ENCODE results near the gene CER1. TPM values are rescaled to one million over a fixed set of nuclear protein-coding genes. Genes with fewer than 3 reads are reported as not detected.

The CER1 gene
- total and polyA plus RNA-seq, 10 of the 15 experiments (the other 5 are each of a cell fraction or from before 2014, with no cell fraction given) = not detected

DNA sequence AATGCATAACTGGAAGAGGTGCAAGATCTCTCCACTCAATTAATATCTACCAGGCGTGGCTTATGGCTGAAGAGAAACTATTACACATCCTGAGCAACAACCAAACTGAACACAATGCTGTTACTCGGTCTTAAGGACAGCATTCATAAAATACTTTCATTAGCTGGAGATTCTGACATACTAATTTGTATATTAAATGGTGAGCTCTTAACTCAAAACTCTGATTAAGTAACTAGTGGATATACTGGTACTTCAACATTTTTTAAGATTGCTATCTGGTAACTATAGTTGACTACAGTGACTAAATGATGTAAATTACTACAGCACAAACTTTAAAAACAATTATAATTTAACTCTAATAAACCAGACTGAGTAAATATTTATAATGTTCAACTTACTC lies 45.1 kb downstream of the CER1 start:
- H3K9me3 ChIP-seq (replicated peaks; ENCODE audit: control insufficient read depth, insufficient read depth, low read length) = no peaks in the 10 kb centered on the region
- WGBS (ENCODE audit: insufficient coverage, insufficient replicate concordance, low lambda C conversion rate, missing lambda C conversion rate) = 98% methylated on average over 2 of the region's 2 CpGs
- ChIA-PET SMC1A (ENCODE audit: uncharacterized antibody, unreplicated experiment) (interaction anchor here (0.9 to 3.9 kb wide), 5 partner anchors 10 to 145 kb away, joined by 3 to 25 read pairs (median 3); no protein-coding TSS in a partner anchor), POLR2A (interaction anchor here (0.8 kb wide), 1 partner anchor 14 kb away, joined by 4 read pairs; no protein-coding TSS in a partner anchor), RAD21 (ENCODE audit: unreplicated experiment) (interaction anchor here (1.1 kb wide), 1 partner anchor 16 kb away, joined by 3 read pairs; no protein-coding TSS in a partner anchor), CTCF (interaction anchor here (1.1 to 2.4 kb wide), 3 partner anchors 12 to 25 kb away, joined by 3 to 15 read pairs (median 7); no protein-coding TSS in a partner anchor)
- ATAC-seq (no peak), FAIRE-seq (no peak), DNase-seq (ENCODE audit: low read depth, low spot score) (no peak)
- H2AFZ ChIP-seq (ENCODE audit: control insufficient read depth, low read depth, low read length) = no peak overlapping the region
- no peaks in the 10 kb centered on the region for H4K20me1 ChIP-seq (ENCODE audit: control insufficient read depth, insufficient read depth)
- no peaks in the 10 kb centered on the region for H3K27me3 ChIP-seq (replicated peaks in 1 of 2; ENCODE audit: control insufficient read depth in 2 of 2, insufficient read depth in 2 of 2, low read length in 1 of 2)
- no TSS peak for BruUV-seq (replicated peaks)
- H3K79me2 ChIP-seq (ENCODE audit: control insufficient read depth, insufficient read depth, low read length) = peaks cover 3% of the 10 kb centered on the region; the same call in 1 of the 2 replicates
- no peaks in the 10 kb centered on the region for H3K4me1 ChIP-seq (ENCODE audit: control insufficient read depth, insufficient read depth, low read length)
- H3K36me3 ChIP-seq (ENCODE audit: control insufficient read depth in 2 of 2, insufficient read depth in 2 of 2, low read length in 1 of 2) = peaks cover 0 to 12% of the 10 kb centered on the region in 2 experiments; a peak in 1 of 4 replicates
- intact Hi-C loops (cut with micrococcal nuclease; ENCODE audit: unreplicated experiment) = no loop called here
- H3K4me2 ChIP-seq (ENCODE audit: control insufficient read depth, insufficient read depth) = no peak overlapping the region
- in situ Hi-C loops (cut with MboI) = no loop called here
- H3K27ac ChIP-seq (ENCODE audit: control insufficient read depth, insufficient read depth) = no peak overlapping the region
- H3K9ac ChIP-seq (ENCODE audit: control insufficient read depth, insufficient read depth, low read length) = no peak overlapping the region
- no peak overlapping the region for H3K4me3 ChIP-seq
- TF ChIP-seq BHLHE40 (IDR thresholded peaks at IDR 0.05; ENCODE audit: borderline replicate concordance in 1 of 2, low read depth in 2 of 2, low read length in 1 of 2) (no peak), NRF1 (conservative IDR thresholded peaks at IDR 0.05; ENCODE audit: low read depth, low read length) (no peak), NFIC (IDR thresholded peaks at IDR 0.05; ENCODE audit: low read depth, low read length) (no peak), PAX5 (IDR thresholded peaks at IDR 0.05; ENCODE audit: borderline replicate concordance, low read depth, low read length) (no peak), FOXM1 (IDR thresholded peaks at IDR 0.05; ENCODE audit: low read depth, low read length) (no peak), ZNF217 (IDR thresholded peaks at IDR 0.05) (no peak), POLR2AphosphoS5 (IDR thresholded peaks at IDR 0.05; ENCODE audit: low read length) (no peak), GABPA (IDR thresholded peaks at IDR 0.05; ENCODE audit: low read depth) (no peak), SUZ12 (IDR thresholded peaks at IDR 0.05; ENCODE audit: unreplicated experiment) (no peak), PAX8 (IDR thresholded peaks at IDR 0.05) (no peak), EP300 (IDR thresholded peaks at IDR 0.05; ENCODE audit: borderline replicate concordance in 1 of 2, control insufficient read depth in 1 of 2, low read depth in 2 of 2, low read length in 2 of 2) (no peak), BCL11A (IDR thresholded peaks at IDR 0.05; ENCODE audit: low read depth, low read length) (no peak), ZNF207 (IDR thresholded peaks at IDR 0.05; ENCODE audit: borderline replicate concordance) (no peak), POU2F2 (IDR thresholded peaks at IDR 0.05; ENCODE audit: borderline replicate concordance, low read depth, low read length) (no peak), CHD4 (IDR thresholded peaks at IDR 0.05) (no peak), NBN (IDR thresholded peaks at IDR 0.05) (no peak)
- TF ChIP-seq, protein P1, sequence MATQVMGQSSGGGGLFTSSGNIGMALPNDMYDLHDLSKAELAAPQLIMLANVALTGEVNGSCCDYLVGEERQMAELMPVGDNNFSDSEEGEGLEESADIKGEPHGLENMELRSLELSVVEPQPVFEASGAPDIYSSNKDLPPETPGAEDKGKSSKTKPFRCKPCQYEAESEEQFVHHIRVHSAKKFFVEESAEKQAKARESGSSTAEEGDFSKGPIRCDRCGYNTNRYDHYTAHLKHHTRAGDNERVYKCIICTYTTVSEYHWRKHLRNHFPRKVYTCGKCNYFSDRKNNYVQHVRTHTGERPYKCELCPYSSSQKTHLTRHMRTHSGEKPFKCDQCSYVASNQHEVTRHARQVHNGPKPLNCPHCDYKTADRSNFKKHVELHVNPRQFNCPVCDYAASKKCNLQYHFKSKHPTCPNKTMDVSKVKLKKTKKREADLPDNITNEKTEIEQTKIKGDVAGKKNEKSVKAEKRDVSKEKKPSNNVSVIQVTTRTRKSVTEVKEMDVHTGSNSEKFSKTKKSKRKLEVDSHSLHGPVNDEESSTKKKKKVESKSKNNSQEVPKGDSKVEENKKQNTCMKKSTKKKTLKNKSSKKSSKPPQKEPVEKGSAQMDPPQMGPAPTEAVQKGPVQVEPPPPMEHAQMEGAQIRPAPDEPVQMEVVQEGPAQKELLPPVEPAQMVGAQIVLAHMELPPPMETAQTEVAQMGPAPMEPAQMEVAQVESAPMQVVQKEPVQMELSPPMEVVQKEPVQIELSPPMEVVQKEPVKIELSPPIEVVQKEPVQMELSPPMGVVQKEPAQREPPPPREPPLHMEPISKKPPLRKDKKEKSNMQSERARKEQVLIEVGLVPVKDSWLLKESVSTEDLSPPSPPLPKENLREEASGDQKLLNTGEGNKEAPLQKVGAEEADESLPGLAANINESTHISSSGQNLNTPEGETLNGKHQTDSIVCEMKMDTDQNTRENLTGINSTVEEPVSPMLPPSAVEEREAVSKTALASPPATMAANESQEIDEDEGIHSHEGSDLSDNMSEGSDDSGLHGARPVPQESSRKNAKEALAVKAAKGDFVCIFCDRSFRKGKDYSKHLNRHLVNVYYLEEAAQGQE (IDR thresholded peaks at IDR 0.05; ENCODE audit: low read depth, low read length) = no peak
- TF ChIP-seq, protein P2, sequence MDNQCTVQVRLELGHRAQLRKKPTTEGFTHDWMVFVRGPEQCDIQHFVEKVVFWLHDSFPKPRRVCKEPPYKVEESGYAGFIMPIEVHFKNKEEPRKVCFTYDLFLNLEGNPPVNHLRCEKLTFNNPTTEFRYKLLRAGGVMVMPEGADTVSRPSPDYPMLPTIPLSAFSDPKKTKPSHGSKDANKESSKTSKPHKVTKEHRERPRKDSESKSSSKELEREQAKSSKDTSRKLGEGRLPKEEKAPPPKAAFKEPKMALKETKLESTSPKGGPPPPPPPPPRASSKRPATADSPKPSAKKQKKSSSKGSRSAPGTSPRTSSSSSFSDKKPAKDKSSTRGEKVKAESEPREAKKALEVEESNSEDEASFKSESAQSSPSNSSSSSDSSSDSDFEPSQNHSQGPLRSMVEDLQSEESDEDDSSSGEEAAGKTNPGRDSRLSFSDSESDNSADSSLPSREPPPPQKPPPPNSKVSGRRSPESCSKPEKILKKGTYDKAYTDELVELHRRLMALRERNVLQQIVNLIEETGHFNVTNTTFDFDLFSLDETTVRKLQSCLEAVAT (IDR thresholded peaks at IDR 0.05) = no peak
- TF ChIP-seq, protein P3, sequence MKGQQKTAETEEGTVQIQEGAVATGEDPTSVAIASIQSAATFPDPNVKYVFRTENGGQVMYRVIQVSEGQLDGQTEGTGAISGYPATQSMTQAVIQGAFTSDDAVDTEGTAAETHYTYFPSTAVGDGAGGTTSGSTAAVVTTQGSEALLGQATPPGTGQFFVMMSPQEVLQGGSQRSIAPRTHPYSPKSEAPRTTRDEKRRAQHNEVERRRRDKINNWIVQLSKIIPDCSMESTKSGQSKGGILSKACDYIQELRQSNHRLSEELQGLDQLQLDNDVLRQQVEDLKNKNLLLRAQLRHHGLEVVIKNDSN (IDR thresholded peaks at IDR 0.05; ENCODE audit: borderline replicate concordance, extremely low read length, insufficient read depth, low read depth, low read length) = no peak

All from GM12878 (cell line).